Right lobe of liver (tissue), 6 donors: ENCODE data around the gene DOHH. TPM values are rescaled to one million over a fixed set of nuclear protein-coding genes. Genes with fewer than 3 reads are reported as not detected.

Experiments
- ATAC-seq, 4 donors: fragments of 200-7000 bp; cut with Tn5 transposase; one replicate each; pipeline ENCODE4 v1.9.1; 2020; ENCODE audit warnings: mild to moderate bottlenecking in 4 of 4, moderate library complexity in 4 of 4
- DNase-seq, 3 donors: peaks; one replicate each; pipeline ENCODE4 v3.0.0-alpha.2; 2020
- H3K27ac ChIP-seq, 3 donors: fragments of 200-600 bp; one replicate each; pipeline ENCODE4 v1.8.0; 2022
- H3K27me3 ChIP-seq, 2 donors: fragments of 200-600 bp; one replicate each; pipeline ENCODE4 v1.8.0; 2022
- H3K36me3 ChIP-seq, 4 donors: fragments of 200-600 bp; sonication (generic) in 1 of 4; one replicate each; pipeline versions ENCODE4 v1.5.1 to v1.8.0; 2017 to 2022; ENCODE audit warnings: control low read depth in 1 of 4
- H3K4me1 ChIP-seq, 4 donors: fragments of 200-600 bp; sonication (generic) in 1 of 4; one replicate each; pipeline versions ENCODE4 v1.5.1 to v1.8.0; 2017 to 2022; ENCODE audit warnings: control low read depth in 1 of 4
- H3K4me3 ChIP-seq, 3 donors: fragments of 200-600 bp; one replicate each; pipeline ENCODE4 v1.8.0; 2022
- H3K9me3 ChIP-seq, 4 donors: fragments of 200-600 bp; sonication (generic) in 1 of 4; one replicate each; pipeline versions ENCODE4 v1.5.1 to v1.8.0; 2017 to 2022; ENCODE audit warnings: control low read depth in 1 of 4
- CTCF ChIP-seq, 4 donors: fragments of 200-600 bp in 3 of 4; fragments of 450-650 bp in 1 of 4; IDR thresholded peaks; one replicate each; pipeline versions ENCODE4 v1.5.1 to v1.8.0; 2016 to 2022; ENCODE audit warnings: antibody characterized with exemption in 4 of 4, mild to moderate bottlenecking in 2 of 4
- POLR2A ChIP-seq: fragments of 450-650 bp; IDR thresholded peaks from one replicate; pipeline ENCODE4 v1.6.1; 2017; ENCODE audit warnings: antibody characterized with exemption, mild to moderate bottlenecking
- WGBS: methylation state at CpG from one replicate; pipeline ENCODE4 v1.1.6; 2018; ENCODE audit warnings: low coverage, low lambda C conversion rate; ENCODE audit not compliant: insufficient coverage; ENCODE audit errors: missing lambda C conversion rate; 5-methylcytosine and 5-hydroxymethylcytosine counted together
- intact Hi-C, 2 donors: fragments of 100-400 bp; cut with DNase I; formaldehyde crosslinking; loops; one replicate each; pipeline versions ENCODE4 v1.11.2 to v1.14.1; 2022
- total RNA-seq, 6 experiments: library from RNA; depleted of rRNA in 2 of 6; stranded (reverse); fragments of >200 nt in 2 of 6; fragmentation: NEBNext Ultra II Directional in 3 of 6; extraction: Animal tissue kit (Norgen Biotek cat#: 25700) in 3 of 6; gene quantifications; one replicate each; pipeline versions ENCODE4 v1.1.0 to v1.2.4, GENCODE V29; 2016 to 2023
- donor health status: DM: no; HTN: yes; CAD: no.
- donor health status: DM: no; HTN: no; CAD: no.
- donor health status: DM: no; HTN: no; CAD: no.
- donor health status: DM: no; HTN: yes; CAD: no.
- donor health status: DM: no; HTN: yes; CAD: no.

DOHH gene
- total RNA-seq, 6 experiments from 2014 or later = 3.7 to 16.7 (median 4.9) TPM

GRCh38 chr19:3467437-3468198 is 32.9 kb downstream of the DOHH start:
- whole genome bisulfite sequencing = 35% methylated on average over 8 of the region's 10 CpGs
- no peak overlapping the region for H3K4me3 ChIP-seq
- H3K4me1 ChIP-seq = peaks cover 0 to 11% (median 0%) of the 10 kb centered on the region in 4 donors
- H3K9me3 ChIP-seq = no peaks in the 10 kb centered on the region
- peaks cover 0 to 8% (median under 1%) of the 10 kb centered on the region in 4 donors for H3K36me3 ChIP-seq
- no peaks in the 10 kb centered on the region for H3K27me3 ChIP-seq
- no peak for TF ChIP-seq CTCF (IDR thresholded peaks at IDR 0.05)
- TF ChIP-seq POLR2A = no peak
- peak overlapping the region in 1 of 3 donors; percentile 46 for H3K27ac ChIP-seq
- peak; percentile 69 to 86 (median 82) for DNase-seq
- intact Hi-C loops = no loop called here
- ATAC-seq = peak; percentile 63 to 74 (median 66)

- intact Hi-C loops = no loop called here
- H3K4me3 ChIP-seq = no peak overlapping the region
- no peak for TF ChIP-seq CTCF (IDR thresholded peaks at IDR 0.05)
- TF ChIP-seq POLR2A = no peak
- no peaks in the 10 kb centered on the region for H3K27me3 ChIP-seq
- DNase-seq (no peak), ATAC-seq (no peak)
- WGBS = 84% methylated on average over 8 of the region's 9 CpGs
- peaks cover 0 to 11% (median 0%) of the 10 kb centered on the region in 4 donors for H3K4me1 ChIP-seq
- peaks cover 0 to 17% (median 3%) of the 10 kb centered on the region in 4 donors for H3K36me3 ChIP-seq
- no peak overlapping the region for H3K27ac ChIP-seq
- H3K9me3 ChIP-seq = no peaks in the 10 kb centered on the region
Measured at GRCh38 chr19:3466635-3467034, 33.8 kb downstream of the DOHH start.

- Histone ChIP-seq H3K36me3 (peaks cover 0 to 27% (median 3%) of the 10 kb centered on the region in 4 donors), H3K4me3 (no peak overlapping the region), H3K4me1 (peaks cover 0 to 11% (median 0%) of the 10 kb centered on the region in 4 donors), H3K9me3 (no peaks in the 10 kb centered on the region), H3K27me3 (no peaks in the 10 kb centered on the region), H3K27ac (no peak overlapping the region)
- DNase-seq = no peak
- intact Hi-C loops = no loop called here
- no peak for TF ChIP-seq POLR2A
- no peak for TF ChIP-seq CTCF (IDR thresholded peaks at IDR 0.05)
- no CpG with 5 or more reads among the region's 7 CpGs for WGBS
- peak in 1 of 4 donors; percentile 4 for ATAC-seq
Measured at GRCh38 chr19:3465552-3465951, 34.9 kb downstream of the DOHH start.

- Histone ChIP-seq H3K9me3 (no peaks in the 10 kb centered on the region), H3K4me3 (no peak overlapping the region), H3K27ac (no peak overlapping the region), H3K36me3 (peaks cover 0 to 32% (median 3%) of the 10 kb centered on the region in 4 donors), H3K27me3 (no peaks in the 10 kb centered on the region), H3K4me1 (peaks cover 0 to 17% (median 4%) of the 10 kb centered on the region in 4 donors)
- no peak for TF ChIP-seq POLR2A
- no peak for TF ChIP-seq CTCF (IDR thresholded peaks at IDR 0.05)
- 68% methylated on average over 11 of the region's 31 CpGs for WGBS
- ATAC-seq (no peak), DNase-seq (no peak)
- intact Hi-C loops = no loop called here
Measured at GRCh38 chr19:3464587-3465235, 35.8 kb downstream of the DOHH start.
